Gastroesophageal sphincter (tissue), 4 donors: Measurements from ENCODE around the gene ACOX1. TPM values are rescaled to one million over a fixed set of nuclear protein-coding genes. Genes with fewer than 3 reads are reported as not detected.
A peak's percentile ranks its signal among the peaks of the same experiment; 100 is the strongest.

Experiments used
- ATAC-seq: fragments of 150-250 bp; one replicate; pipeline ENCODE4 v1.9.1; 2016; ENCODE audit warnings: mild to moderate bottlenecking, moderate library complexity
- H3K27ac ChIP-seq, 4 donors: fragments of 200-600 bp; sonication (generic) in 3 of 4; 1 replicate in 3 of 4; 2 replicates in 1 of 4; pipeline ENCODE4 v1.5.1; 2016 to 2019
- H3K27me3 ChIP-seq: fragments of 200-600 bp; sonication (generic); one replicate; pipeline ENCODE4 v1.5.1; 2019
- H3K36me3 ChIP-seq, 2 donors: fragments of 200-600 bp; sonication (generic); one replicate each; pipeline ENCODE4 v1.5.1; 2019; ENCODE audit warnings: control low read depth in 1 of 2
- H3K4me1 ChIP-seq, 3 donors: fragments of 200-600 bp; sonication (generic); 1 replicate in 2 of 3; 2 replicates in 1 of 3; pipeline ENCODE4 v1.5.1; 2016 to 2019; ENCODE audit warnings: control low read depth in 2 of 3
- H3K4me3 ChIP-seq, 2 donors: fragments of 200-600 bp; sonication (generic); one replicate each; pipeline ENCODE4 v1.5.1; 2019; ENCODE audit warnings: mild to moderate bottlenecking in 1 of 2, moderate library complexity in 1 of 2
- H3K9me3 ChIP-seq, 3 donors: fragments of 200-600 bp; sonication (generic); one replicate each; pipeline ENCODE4 v1.5.1; 2017 to 2019; ENCODE audit warnings: control low read depth in 2 of 3
- EP300 ChIP-seq: sonication (generic); formaldehyde crosslinking; IDR thresholded peaks from one replicate; pipeline ENCODE4 v1.6.1; 2017; ENCODE audit warnings: antibody characterized with exemption, mild to moderate bottlenecking
- POLR2A ChIP-seq, 2 donors: fragments of 450-650 bp; IDR thresholded peaks; one replicate each; pipeline ENCODE4 v1.6.1; 2017; ENCODE audit warnings: antibody characterized with exemption in 2 of 2, mild to moderate bottlenecking in 2 of 2, moderate library complexity in 1 of 2
- POLR2AphosphoS5 ChIP-seq: sonication (generic); formaldehyde crosslinking; IDR thresholded peaks from one replicate; pipeline ENCODE4 v1.6.1; 2017; ENCODE audit warnings: antibody characterized with exemption
- WGBS, 2 donors: methylation state at CpG; one replicate each; pipeline ENCODE4 v1.1.5; 2018; ENCODE audit warnings: low coverage in 1 of 2; 5-methylcytosine and 5-hydroxymethylcytosine counted together
- total RNA-seq, 4 donors: library from RNA; depleted of rRNA; stranded (reverse); fragments of >200 nt; gene quantifications; one replicate each; pipeline ENCODE4 v1.1.0, GENCODE V29; 2016
- TF ChIP-seq, protein P1 (sequence below), 4 experiments: fragments of 200-600 bp in 2 of 4; fragments of 450-650 bp in 2 of 4; sonication (generic) in 1 of 4; IDR thresholded peaks; one replicate each; pipeline ENCODE4 v1.5.1; 2017 to 2019; ENCODE audit warnings: antibody characterized with exemption in 4 of 4, mild to moderate bottlenecking in 2 of 4, moderate library complexity in 2 of 4

ACOX1 gene
- total RNA-seq, 4 donors from 2014 or later = 45.9 to 63.4 (median 54.2) TPM

DNA sequence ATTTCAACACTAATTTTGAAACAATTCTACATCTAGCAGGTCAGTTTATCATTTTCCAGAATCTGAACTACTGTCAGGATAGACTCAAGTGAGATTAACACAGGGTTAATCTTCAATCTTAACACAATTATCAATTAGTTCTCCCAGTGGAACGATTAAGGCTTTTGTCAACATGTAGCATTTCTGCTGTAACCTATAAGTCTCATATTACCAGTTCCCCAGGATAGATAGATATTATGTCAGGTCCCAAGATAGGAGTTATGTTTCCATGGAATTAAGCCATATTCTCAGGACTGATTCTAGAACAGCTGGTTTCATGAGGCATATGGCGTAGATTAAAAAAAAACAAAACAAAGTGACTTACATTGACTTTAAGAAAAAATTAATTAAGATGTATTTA is 33.8 kb downstream of the ACOX1 start:
- TF ChIP-seq POLR2A (IDR thresholded peaks at IDR 0.05) = no peak
- TF ChIP-seq EP300 = no peak
- no peak for TF ChIP-seq POLR2AphosphoS5
- TF ChIP-seq, protein P1, sequence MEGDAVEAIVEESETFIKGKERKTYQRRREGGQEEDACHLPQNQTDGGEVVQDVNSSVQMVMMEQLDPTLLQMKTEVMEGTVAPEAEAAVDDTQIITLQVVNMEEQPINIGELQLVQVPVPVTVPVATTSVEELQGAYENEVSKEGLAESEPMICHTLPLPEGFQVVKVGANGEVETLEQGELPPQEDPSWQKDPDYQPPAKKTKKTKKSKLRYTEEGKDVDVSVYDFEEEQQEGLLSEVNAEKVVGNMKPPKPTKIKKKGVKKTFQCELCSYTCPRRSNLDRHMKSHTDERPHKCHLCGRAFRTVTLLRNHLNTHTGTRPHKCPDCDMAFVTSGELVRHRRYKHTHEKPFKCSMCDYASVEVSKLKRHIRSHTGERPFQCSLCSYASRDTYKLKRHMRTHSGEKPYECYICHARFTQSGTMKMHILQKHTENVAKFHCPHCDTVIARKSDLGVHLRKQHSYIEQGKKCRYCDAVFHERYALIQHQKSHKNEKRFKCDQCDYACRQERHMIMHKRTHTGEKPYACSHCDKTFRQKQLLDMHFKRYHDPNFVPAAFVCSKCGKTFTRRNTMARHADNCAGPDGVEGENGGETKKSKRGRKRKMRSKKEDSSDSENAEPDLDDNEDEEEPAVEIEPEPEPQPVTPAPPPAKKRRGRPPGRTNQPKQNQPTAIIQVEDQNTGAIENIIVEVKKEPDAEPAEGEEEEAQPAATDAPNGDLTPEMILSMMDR (IDR thresholded peaks at IDR 0.05) = no peak
- no peak for ATAC-seq
- Histone ChIP-seq H3K36me3 (peaks cover 0 to 75% of the 10 kb centered on the region in 2 donors), H3K27ac (no peak overlapping the region), H3K4me1 (peaks cover 0 to 14% (median 2%) of the 10 kb centered on the region in 3 donors), H3K4me3 (no peak overlapping the region), H3K9me3 (no peaks in the 10 kb centered on the region), H3K27me3 (no peaks in the 10 kb centered on the region)
- WGBS, 2 donors = 61 to 68% methylated on average over 2 of the region's 2 CpGs

DNA sequence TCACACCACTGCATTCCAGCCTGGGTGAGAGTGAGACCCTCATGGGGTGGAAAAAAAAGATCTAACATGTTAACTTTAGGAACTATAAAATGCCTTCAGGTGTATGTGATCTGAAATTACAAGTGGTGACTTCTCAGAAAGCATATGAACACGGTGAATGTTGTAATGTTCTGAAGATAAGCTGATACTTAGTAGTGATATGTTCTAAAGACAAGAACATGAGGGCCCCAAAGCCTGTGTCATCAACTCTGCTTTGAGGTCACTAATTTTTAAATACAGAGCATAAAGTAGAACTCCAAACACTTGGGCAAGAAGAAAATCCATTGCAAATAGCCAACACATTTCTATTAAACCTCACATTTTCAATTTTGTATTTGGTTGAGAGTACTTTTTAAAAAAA is 35.5 kb downstream of the ACOX1 start:
- ATAC-seq = no peak
- Histone ChIP-seq H3K4me3 (no peak overlapping the region), H3K27me3 (no peaks in the 10 kb centered on the region), H3K27ac (no peak overlapping the region), H3K9me3 (no peaks in the 10 kb centered on the region), H3K36me3 (peaks cover 0 to 58% of the 10 kb centered on the region in 2 donors), H3K4me1 (peaks cover 0 to 20% (median 5%) of the 10 kb centered on the region in 3 donors)
- no peak for TF ChIP-seq POLR2AphosphoS5
- TF ChIP-seq EP300 = no peak
- no peak for TF ChIP-seq POLR2A (IDR thresholded peaks at IDR 0.05)
- TF ChIP-seq, protein P1 (IDR thresholded peaks at IDR 0.05) = no peak
- 75% methylated on average over 1 of the region's 1 CpG for WGBS, 2 donors

DNA sequence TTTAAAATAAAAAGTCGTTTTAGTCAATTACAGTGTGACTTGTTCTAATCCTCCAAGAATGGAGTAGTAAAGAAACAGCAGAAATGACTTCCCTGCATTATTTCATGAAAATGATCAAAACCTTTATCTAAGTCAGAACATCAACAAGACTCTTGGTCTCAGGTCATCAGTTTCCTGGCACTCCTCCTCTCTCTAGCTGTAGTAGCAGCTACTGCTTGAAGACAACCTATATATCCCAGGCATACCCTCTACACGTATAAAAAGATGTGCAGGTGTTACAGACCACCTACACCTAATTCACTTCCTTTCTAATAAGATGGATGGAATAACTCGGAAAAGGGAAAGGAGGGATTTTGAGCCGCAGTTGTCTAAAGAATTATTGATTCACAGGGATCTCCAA is 36.5 kb downstream of the ACOX1 start:
- H3K9me3 ChIP-seq = no peaks in the 10 kb centered on the region
- peaks cover 0 to 48% of the 10 kb centered on the region in 2 donors for H3K36me3 ChIP-seq
- WGBS, 2 donors = 81 to 91% methylated on average over 4 of the region's 4 CpGs
- TF ChIP-seq, protein P1 (IDR thresholded peaks at IDR 0.05) = no peak
- TF ChIP-seq EP300 (no peak), POLR2A (IDR thresholded peaks at IDR 0.05) (no peak), POLR2AphosphoS5 (no peak)
- no peak overlapping the region for H3K27ac ChIP-seq
- H3K27me3 ChIP-seq = no peaks in the 10 kb centered on the region
- H3K4me1 ChIP-seq = peaks cover 0 to 20% (median 5%) of the 10 kb centered on the region in 3 donors
- no peak overlapping the region for H3K4me3 ChIP-seq
- no peak for ATAC-seq

DNA sequence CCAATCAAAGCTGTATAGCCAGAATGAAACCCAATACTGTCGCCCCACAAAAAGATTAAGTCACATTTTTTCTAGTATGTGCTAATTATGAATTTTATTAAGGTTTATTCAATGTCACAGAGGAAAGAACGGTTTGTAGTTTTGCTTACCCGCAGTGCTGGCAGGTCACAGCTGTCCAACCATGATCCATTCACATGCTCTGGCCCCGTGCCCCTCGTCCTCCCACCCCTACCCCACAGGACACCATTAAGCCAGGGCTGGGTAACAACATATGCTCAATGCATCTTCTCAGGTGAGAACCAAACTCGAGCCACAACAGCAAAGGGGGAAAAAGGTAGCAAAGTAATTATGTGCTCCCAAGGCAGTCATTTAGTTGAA is 37.5 kb downstream of the ACOX1 start:
- Histone ChIP-seq H3K4me3 (peak overlapping the region in 1 of 2 donors; percentile 78), H3K27me3 (no peaks in the 10 kb centered on the region), H3K27ac (peak overlapping the region in 3 of 4 donors; percentile 77 to 85 (median 79)), H3K36me3 (peaks cover 0 to 37% of the 10 kb centered on the region in 2 donors), H3K9me3 (no peaks in the 10 kb centered on the region), H3K4me1 (peaks cover 0 to 20% (median 5%) of the 10 kb centered on the region in 3 donors)
- 28 to 46% methylated on average over 2 to 5 of the region's 6 CpGs for WGBS, 2 donors
- no peak for ATAC-seq
- TF ChIP-seq POLR2A (IDR thresholded peaks at IDR 0.05) = no peak
- TF ChIP-seq EP300 = no peak
- TF ChIP-seq, protein P1 (IDR thresholded peaks at IDR 0.05) = no peak
- TF ChIP-seq POLR2AphosphoS5 = no peak

DNA sequence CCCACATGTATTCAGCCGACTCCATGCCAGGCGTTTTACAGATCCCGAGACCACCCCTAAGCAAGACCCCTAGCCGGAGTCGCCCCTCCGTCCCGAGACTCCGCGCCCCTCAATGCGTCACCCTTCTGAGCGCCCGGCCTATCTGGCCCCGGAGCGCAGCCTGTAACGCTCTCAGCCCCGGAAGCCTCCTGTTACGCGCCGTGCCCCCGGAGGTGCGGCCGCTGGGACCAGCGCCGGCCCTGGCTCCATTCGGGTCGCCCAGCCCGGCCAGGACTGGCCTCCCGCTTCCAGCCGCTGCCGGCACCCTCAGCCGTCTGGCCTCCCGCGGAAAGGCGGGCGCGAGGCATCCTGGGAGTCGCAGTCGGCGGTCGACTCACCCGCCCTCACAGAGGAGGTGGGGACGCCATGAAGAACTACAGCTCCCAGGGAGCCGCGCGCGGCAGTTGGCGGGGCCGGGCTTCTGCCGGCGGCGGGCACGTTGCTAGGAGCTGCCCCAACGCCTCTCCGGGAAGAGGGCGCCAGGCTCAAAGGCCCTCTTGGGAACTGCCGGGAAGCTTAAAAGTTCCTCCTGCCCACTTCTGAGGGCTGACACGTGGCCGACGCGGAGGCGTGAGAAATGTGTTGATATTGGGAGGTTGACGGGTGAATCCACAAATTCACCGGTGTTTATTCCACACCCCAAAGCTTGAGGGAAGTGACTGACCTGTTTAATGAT is 38.1 kb downstream of the ACOX1 start, which contains the start of gene FBF1:
Gene FBF1 (minus strand): TSS at position 316 of the 715 bp plus-strand sequence. CDS start 2,893 bp downstream, outside the sequence.
- WGBS, 2 donors = 0% methylated on average over 2 to 7 of the region's 63 CpGs
- Histone ChIP-seq H3K27ac (peak within 1 kb of the TSS in 3 of 4 donors; percentile 77 to 85 (median 79)), H3K27me3 (no peaks in the 10 kb centered on the region), H3K4me3 (peak within 1 kb of the TSS; percentile 61 to 78), H3K9me3 (no peaks in the 10 kb centered on the region), H3K4me1 (peaks cover 0 to 20% (median 5%) of the 10 kb centered on the region in 3 donors), H3K36me3 (peaks cover 0 to 32% of the 10 kb centered on the region in 2 donors)
- TF ChIP-seq, protein P1 (IDR thresholded peaks at IDR 0.05) = peak in 2 of 4 experiments; percentile 15 to 35
- peak; percentile 79 to 84 for TF ChIP-seq POLR2A (IDR thresholded peaks at IDR 0.05)
- no peak for TF ChIP-seq EP300
- peak; percentile 82 for TF ChIP-seq POLR2AphosphoS5
- ATAC-seq = peak; percentile 99
